Right lung (tissue), 5 donors: ENCODE results near the gene ZC3H7A. TPM values are rescaled to one million over a fixed set of nuclear protein-coding genes. Genes with fewer than 3 reads are reported as not detected.
"Not testable (repeated sequence)": the region's sequence is repeated elsewhere in the genome, so short reads cannot be mapped to it uniquely, and the experiment has no call there.

Experiments used
- DNase-seq, 2 donors: peaks; one replicate each; pipeline ENCODE4 v3.0.0-alpha.2; 2013
- polyA plus RNA-seq, 5 donors: library from polyadenylated mRNA; unstranded; fragments of 120-200 nt; gene quantifications; one replicate each; pipeline versions ENCODE4 v1.2.1 to v1.2.3, GENCODE V29; 2013; ENCODE audit warnings: inconsistent platforms in 1 of 5, low replicate concordance in 1 of 5; ENCODE audit not compliant: insufficient read length in 5 of 5, insufficient read depth in 1 of 5

ZC3H7A gene
- polyA plus RNA-seq, 5 donors = 75.9 to 146 (median 113) TPM

DNA sequence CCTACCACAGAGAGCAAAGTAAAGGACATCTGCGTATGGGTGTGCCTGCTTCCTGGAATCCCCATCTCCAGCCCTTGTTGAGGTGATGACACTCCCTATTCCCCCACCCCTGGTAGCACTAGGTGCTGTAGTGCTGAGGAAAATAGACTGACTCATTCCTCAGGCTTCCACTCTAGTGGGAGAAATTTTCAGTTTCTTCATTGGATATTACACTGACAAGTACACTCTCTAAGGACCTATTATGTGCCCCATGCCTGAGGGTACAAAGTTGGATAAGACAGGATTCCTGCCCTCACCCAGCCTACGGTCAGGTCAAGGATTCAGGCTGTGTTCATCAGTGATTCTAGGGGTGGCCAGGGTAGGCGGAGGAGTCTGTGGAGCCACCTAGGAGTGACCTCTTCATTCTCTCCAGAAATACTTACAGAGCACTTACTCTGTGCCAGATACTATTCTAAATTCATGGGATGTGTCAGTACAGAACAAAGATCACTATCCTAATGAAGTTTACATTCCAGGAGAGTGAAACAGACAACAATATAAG, 4.5 kb upstream of the ZC3H7A start:
- no peak for DNase-seq

DNA sequence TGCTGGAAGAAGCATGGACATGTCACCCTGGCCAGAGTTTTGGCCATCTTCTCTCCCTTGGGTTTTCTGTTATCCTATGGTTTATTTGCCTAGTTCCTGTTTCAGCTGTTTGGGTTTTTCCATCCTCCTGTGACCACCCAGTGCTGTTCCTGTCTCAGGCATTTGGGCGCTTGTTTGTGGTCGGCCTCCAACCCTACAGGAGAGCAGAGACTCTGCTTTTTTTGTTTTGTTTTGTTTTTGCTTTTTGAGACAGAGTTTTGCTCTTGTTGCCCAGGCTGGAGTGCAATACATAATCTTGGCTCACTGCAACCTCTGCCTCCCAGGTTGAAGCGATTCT, 3.3 kb upstream of the ZC3H7A start:
- no peak for DNase-seq

- no peak for DNase-seq
Measured at GRCh38 chr16:11799509-11800381, 2.7 kb upstream of the ZC3H7A start.

- no peak for DNase-seq
Measured at GRCh38 chr16:11799017-11799381, 1.9 kb upstream of the ZC3H7A start.

DNA sequence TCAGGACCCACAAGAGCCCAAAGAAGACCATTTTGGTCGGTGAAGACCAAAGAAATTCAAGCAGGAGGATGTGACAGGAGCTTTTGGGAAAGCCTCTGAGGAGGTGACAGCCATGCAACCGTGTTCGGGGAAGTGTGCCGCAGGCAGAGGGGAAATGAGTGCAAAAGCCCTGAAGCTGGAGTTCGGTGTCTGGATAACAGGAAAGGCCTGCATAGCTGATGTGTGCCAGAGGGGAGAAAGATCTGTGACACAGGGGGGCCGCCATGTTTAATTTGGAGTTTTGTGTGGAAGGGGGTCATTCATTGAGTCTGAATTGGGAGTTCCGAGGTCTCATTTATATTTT, 870 bp upstream of the ZC3H7A start:
- no peak for DNase-seq

- DNase-seq = no peak
Measured at GRCh38 chr16:11796227-11797165, 562 bp downstream of the ZC3H7A start.

DNA sequence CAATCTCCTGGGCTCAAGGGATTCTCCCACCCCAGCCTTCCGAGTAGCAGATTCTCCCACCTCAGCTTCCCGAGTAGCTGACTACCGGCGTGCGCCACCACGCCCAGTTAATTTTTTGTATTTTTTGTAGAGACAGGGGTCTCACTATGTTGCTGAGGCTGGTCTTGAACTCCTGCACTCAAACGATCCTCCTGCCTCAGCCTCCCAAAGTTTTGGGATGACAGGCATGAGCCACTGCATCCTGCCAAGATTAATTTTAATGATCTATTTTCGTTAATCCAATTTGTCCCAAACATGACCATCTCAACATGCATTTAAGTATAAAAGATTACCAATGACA, 1.2 kb downstream of the ZC3H7A start:
- DNase-seq = no peak

DNA sequence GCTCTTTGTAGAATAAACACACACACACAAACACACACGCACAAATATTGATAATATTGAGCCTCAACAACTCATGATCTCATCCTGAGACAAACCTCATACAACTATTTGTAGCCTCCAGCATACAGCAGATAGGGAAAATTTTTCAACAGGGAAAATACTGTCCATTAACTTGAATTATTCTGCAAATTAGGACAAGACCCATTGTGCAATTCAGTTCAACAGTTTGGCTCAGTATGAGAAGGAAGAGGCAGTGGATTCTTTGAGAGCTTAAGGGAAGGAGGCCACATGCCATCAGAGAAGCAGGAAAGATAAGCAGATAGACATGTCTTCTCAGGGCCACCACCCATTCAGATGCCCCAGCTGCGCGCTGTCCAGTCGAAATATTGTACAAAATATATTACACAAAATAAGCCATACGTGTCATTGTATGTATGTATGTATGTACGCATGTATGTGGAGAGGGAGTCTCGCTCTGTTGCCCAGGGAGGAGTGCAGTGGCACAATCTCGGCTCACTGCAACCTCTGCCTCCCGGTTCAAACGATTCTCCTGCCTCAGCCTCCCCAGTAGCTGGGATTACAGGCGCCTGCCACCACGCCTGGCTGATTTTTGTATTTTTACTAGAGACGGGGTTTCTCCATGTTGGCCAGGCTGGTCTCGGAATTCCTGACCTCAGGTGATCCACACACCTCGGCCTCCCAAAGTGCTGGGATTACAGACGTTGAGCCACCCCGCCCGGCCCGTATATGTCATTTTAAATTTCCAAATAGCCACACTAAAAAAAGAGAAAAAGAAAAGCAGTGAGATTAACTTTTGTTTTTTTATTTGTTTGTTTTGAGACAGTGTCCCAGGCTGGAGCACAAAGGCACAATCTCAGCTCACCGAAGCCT, 1.8 kb downstream of the ZC3H7A start:
- DNase-seq = no peak

DNA sequence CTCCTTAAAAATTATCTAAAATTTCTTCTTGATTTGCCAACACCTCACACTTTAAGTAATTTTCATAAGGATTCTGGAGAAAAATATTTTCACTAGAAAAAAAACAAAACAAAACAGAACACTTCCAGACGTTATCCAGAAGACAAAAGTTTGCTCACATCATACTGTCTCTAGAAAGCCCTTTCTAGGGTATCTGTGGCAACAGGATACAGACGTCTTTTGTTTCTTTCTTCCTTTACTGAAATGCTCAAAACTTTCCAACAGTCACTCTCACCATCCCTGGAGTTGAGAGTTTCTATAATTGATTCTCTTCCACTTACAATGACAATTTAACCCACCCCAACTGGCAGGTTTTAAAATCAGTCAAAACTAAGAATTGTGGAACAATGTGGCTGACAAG, 2.6 kb downstream of the ZC3H7A start:
- DNase-seq = no peak

GRCh38 chr16:11793840-11794239, 3.2 kb downstream of the ZC3H7A start:
- DNase-seq = no peak

- DNase-seq = no peak
Measured at GRCh38 chr16:11792410-11793241, 4.4 kb downstream of the ZC3H7A start.

GRCh38 chr16:11791144-11791828, 5.8 kb downstream of the ZC3H7A start:
- no peak for DNase-seq

DNA sequence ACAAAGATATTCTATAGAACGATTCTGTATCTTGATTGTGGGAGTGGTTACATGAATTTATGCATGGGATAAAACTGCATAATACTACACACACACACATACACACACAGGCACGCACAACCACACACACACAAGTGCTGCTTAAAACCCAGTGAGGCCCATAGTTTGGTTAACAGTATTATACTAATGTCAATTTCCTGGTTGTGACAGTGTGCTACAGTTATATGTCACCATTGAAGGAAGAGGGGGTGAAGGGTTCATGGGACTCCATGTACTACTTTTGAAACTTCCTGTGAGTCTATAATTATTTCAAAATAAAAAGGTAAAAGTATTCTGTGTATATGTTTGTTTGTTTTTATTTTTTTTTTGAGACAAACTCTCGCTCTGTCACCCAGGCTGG, 8.1 kb downstream of the ZC3H7A start:
- DNase-seq = no peak

- not testable (repeated sequence) for DNase-seq
Measured at GRCh38 chr16:11784980-11785599, 12.0 kb downstream of the ZC3H7A start.

DNA sequence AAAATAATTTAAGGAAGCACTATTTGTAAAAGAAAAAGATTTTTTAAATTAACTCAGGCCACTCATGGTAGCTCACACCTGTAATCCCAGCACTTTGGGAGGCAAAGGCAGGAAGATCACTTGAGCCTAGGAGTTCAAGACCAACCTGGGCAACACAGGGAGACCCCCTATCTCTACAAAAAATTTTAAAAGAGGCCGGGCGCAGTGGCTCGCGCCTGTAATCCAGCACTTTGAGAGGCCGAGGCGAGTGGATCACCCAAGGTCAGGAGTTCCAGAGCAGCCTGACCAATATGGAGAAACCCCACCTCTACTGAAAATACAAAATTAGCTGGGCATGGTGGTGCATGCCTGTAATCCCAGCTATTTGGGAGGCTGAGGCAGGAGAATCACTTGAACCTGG, 12.7 kb downstream of the ZC3H7A start:
- not testable (repeated sequence) for DNase-seq

DNA sequence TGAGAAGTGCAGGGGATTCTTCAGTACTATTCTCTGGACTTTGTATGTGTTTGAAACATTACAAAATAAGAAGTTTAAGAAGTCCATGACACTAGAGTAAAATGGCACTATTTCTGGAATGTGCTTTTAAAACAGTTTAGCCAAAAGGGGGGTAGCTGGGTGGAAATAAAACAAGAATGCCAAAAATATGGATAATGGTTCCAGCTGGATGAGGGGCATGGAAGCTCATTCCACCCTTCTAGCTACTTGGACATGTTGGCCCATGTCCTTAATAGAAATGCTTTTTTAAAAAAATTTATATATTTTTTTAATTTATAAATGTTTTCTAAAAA, 13.1 kb downstream of the ZC3H7A start:
- DNase-seq = peak in 1 of 2 donors; percentile 45

GRCh38 chr16:11783319-11784037, 13.6 kb downstream of the ZC3H7A start:
- DNase-seq = no peak

GRCh38 chr16:11781773-11782172, 15.3 kb downstream of the ZC3H7A start:
- DNase-seq = no peak

DNA sequence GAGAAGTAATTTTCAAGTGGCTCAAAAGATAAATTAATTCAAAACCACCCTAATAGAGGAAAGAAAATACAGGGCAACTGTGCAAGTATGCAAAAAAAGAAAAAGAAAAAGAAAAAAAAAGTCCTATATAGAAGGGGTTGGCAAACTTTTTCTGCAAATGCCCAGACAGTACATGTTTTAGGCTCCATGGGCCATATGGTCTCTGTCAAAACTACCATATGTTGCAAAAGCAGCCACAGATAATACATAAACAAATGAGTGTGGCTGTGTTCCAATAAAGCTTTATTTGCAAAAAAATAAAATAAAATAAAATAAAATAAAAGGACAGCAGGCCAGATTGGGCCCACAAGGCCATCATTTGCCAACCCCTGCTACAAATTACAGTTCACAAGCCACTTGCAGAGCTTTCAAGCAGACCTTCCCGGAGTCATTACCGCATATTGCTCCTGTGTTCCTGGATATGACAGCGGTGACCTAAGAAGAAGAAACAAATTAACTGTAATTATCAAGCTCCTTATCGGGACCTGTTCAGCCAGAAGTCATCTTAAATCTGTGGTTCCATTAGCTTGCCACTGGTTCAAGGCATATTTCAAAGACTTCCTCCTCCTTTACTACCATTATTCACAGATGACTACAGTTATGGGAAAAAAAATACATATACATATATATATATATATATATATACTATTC, 15.9 kb downstream of the ZC3H7A start:
- peak; percentile 50 to 63 for DNase-seq
